Prostate gland (tissue), 2 donors: ENCODE data around the gene PRMT5. TPM values are rescaled to one million over a fixed set of nuclear protein-coding genes. Genes with fewer than 3 reads are reported as not detected.
A peak's percentile ranks its signal among the peaks of the same experiment; 100 is the strongest.

Experiments used
- DNase-seq: peaks from one replicate; pipeline ENCODE4 v3.0.0-alpha.2; 2019; ENCODE audit warnings: low spot score
- H3K27ac ChIP-seq, 2 donors: fragments of 200-600 bp; sonication (generic); 2 replicates each; pipeline ENCODE4 v1.5.1; 2017 to 2019
- H3K27me3 ChIP-seq: fragments of 200-600 bp; sonication (generic); replicated peaks from 2 replicates; pipeline ENCODE4 v1.5.1; 2019; ENCODE audit not compliant: insufficient read depth
- H3K36me3 ChIP-seq, 2 donors: fragments of 200-600 bp; sonication (generic); 1 replicate in 1 of 2; 2 replicates in 1 of 2; pipeline versions ENCODE4 v1.5.1 to v1.8.1; 2017 to 2019
- H3K4me1 ChIP-seq: fragments of 200-600 bp; sonication (generic); replicated peaks from 2 replicates; pipeline ENCODE4 v1.5.1; 2019
- H3K4me3 ChIP-seq, 2 donors: fragments of 200-600 bp; sonication (generic); 2 replicates each; pipeline ENCODE4 v1.5.1; 2017 to 2019
- H3K9me3 ChIP-seq: fragments of 200-600 bp; sonication (generic); 2 replicates; pipeline ENCODE4 v1.5.1; 2017
- POLR2A ChIP-seq: fragments of 450-650 bp; IDR thresholded peaks from one replicate; pipeline ENCODE4 v1.6.1; 2016; ENCODE audit warnings: antibody characterized with exemption, mild to moderate bottlenecking
- POLR2AphosphoS5 ChIP-seq: sonication (generic); formaldehyde crosslinking; IDR thresholded peaks from one replicate; pipeline ENCODE4 v1.6.1; 2017; ENCODE audit warnings: antibody characterized with exemption
- WGBS: methylation state at CpG from one replicate; pipeline ENCODE4 v1.1.5; 2018; 5-methylcytosine and 5-hydroxymethylcytosine counted together
- intact Hi-C: fragments of 100-400 bp; cut with DNase I; formaldehyde crosslinking; loops from one replicate; pipeline ENCODE4 v1.14.2; 2022
- total RNA-seq, 2 donors: library from RNA; depleted of rRNA; stranded (reverse); fragments of >200 nt; gene quantifications; one replicate each; pipeline ENCODE4 v1.1.0, GENCODE V29; 2016
- TF ChIP-seq, protein P1 (sequence below), 4 experiments: fragments of 200-600 bp in 2 of 4; fragments of 450-650 bp in 2 of 4; sonication (generic) in 2 of 4; IDR thresholded peaks; 1 replicate in 3 of 4; 2 replicates in 1 of 4; pipeline ENCODE4 v1.5.1; 2016 to 2019; ENCODE audit warnings: antibody characterized with exemption in 4 of 4, mild to moderate bottlenecking in 2 of 4, moderate library complexity in 2 of 4

The PRMT5 gene
- total RNA-seq, result 10 to 100 TPM; 65.0 to 71.0 TPM

DNA sequence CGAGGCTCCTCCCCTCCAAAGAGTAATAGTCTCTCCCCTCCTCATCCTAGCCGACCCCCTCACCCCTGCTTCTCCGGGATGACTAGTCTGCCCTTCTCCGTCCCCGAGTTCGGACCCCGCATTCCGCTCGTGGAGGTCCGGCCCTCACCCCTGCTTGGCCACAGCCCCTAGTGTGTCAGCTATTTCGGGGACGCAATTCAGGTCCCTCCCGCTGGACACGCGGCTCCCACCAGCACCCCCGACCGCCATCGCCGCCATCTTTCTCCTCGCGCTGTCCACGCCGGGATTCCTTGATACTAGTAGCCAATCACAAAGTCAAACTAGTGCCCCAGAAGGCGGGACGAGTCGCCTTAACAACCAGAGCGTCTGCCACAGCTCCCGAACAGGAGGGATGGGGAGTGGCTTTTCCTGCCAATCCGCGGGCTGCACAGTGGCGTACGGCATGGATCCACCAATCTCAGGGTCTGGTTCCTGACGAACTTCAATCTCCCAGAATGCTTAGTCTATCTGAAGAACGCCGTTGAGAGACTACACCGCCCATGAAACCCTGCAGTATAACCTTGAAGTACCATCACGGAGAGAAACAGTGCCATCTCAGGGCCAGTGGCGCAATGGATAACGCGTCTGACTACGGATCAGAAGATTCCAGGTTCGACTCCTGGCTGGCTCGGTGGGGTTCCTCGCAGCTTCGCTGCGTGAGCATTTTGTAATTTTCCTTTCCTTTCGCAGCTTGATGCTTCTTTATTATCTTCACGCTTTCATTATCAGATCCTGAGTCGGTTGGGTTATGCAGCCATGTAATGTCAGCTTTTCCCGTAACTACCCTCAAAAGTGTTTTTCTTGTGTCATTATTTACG is at the start of gene PRMT5:
TSS of gene PRMT5 (minus strand) at position 273 of the 857 bp plus-strand sequence. CDS start at position 258, 15 bp downstream.
- intact Hi-C loops, result no loop called here
- H3K27ac ChIP-seq, result peak within 1 kb of the TSS; percentile 86 to 93
- H3K9me3 ChIP-seq, result no peaks in the 10 kb centered on the region
- H3K36me3 ChIP-seq, result peaks cover 0 to 2% of the 10 kb centered on the region in 2 donors
- under 1% methylated on average over 51 of the region's 51 CpGs for WGBS
- no peaks in the 10 kb centered on the region for H3K27me3 ChIP-seq
- TF ChIP-seq POLR2AphosphoS5 (peak; percentile 99), POLR2A (peak; percentile 89)
- TF ChIP-seq, protein P1, sequence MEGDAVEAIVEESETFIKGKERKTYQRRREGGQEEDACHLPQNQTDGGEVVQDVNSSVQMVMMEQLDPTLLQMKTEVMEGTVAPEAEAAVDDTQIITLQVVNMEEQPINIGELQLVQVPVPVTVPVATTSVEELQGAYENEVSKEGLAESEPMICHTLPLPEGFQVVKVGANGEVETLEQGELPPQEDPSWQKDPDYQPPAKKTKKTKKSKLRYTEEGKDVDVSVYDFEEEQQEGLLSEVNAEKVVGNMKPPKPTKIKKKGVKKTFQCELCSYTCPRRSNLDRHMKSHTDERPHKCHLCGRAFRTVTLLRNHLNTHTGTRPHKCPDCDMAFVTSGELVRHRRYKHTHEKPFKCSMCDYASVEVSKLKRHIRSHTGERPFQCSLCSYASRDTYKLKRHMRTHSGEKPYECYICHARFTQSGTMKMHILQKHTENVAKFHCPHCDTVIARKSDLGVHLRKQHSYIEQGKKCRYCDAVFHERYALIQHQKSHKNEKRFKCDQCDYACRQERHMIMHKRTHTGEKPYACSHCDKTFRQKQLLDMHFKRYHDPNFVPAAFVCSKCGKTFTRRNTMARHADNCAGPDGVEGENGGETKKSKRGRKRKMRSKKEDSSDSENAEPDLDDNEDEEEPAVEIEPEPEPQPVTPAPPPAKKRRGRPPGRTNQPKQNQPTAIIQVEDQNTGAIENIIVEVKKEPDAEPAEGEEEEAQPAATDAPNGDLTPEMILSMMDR (IDR thresholded peaks at IDR 0.05), result peak in 2 of 4 experiments; percentile 4 to 6
- H3K4me3 ChIP-seq, result peak within 1 kb of the TSS; percentile 83 to 96
- peaks cover 12% of the 10 kb centered on the region for H3K4me1 ChIP-seq
- DNase-seq, result peak; percentile 99

DNA sequence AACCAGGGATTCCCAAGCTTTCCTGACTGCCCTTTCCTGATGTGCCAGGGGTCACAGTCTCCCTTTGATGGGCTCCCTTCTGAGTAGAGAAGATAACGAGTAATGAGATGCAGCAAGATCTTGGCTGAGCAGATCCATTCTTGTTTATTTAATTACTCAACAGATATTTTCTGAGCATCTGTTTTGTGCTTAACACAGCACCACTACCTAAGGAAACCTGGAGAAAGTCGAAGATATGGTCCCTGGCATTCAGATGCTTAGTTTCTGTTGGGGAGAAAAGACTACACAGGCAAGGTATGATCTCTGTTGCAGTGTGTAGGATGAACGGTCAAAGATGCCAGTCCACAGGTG is 49.3 kb upstream of the PRMT5 start:
- Histone ChIP-seq H3K9me3 (no peaks in the 10 kb centered on the region), H3K4me3 (no peak overlapping the region), H3K4me1 (peaks cover 4% of the 10 kb centered on the region), H3K27ac (peak overlapping the region; percentile 76 to 86), H3K27me3 (no peaks in the 10 kb centered on the region), H3K36me3 (no peaks in the 10 kb centered on the region)
- DNase-seq, result no peak
- TF ChIP-seq POLR2A (no peak), POLR2AphosphoS5 (no peak)
- TF ChIP-seq, protein P1 (IDR thresholded peaks at IDR 0.05), result no peak
- intact Hi-C loops, result loop anchor here (5.0 kb wide), 1 partner anchor 106 kb away; the partner anchor contains the start of gene LRP10
- 25% methylated on average over 3 of the region's 3 CpGs for WGBS

DNA sequence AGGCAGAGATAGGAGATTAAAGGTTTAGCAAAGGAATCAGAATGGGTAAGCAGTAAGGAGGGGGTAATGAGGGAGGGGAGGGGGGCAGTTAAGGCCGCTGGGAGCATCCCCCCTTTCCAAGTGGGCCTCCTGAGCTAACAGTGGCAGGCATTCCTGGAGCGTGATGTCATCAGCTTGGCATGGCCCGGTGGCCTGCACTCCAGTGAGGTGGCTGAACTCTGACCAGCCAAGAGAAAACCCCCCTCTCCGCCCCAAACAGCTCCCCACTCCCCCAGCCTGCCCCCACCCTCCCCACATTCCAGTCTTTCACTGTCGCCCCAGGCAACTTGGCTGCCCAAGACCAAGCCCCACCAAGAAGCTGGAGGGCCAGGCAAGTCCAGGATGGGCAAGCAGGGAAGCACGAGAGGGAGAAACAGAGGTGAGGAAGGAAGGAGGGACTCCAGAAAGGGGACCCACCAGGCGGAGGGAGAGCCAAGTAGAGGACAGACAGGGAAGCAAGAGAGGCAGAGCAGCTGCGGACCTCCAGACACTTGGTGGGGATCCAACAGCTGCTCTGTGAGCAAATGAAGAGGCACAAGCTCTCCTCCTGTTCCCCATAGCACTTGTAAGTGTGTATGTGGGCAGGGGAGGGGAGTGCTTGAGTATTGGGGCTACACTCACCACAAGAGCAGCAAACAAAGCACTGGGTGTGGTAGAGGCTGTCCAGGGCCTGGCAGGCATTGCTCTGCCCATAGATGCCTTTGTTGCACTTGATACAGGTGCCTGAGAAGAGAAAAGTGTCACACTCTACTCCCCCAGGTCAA is 48.7 kb upstream of the PRMT5 start:
- H3K9me3 ChIP-seq, result no peaks in the 10 kb centered on the region
- H3K4me1 ChIP-seq, result peaks cover 4% of the 10 kb centered on the region
- no peak overlapping the region for H3K4me3 ChIP-seq
- H3K27ac ChIP-seq, result peak overlapping the region; percentile 76 to 86
- DNase-seq, result peak; percentile 34
- H3K27me3 ChIP-seq, result no peaks in the 10 kb centered on the region
- no peaks in the 10 kb centered on the region for H3K36me3 ChIP-seq
- WGBS, result 19% methylated on average over 8 of the region's 8 CpGs
- intact Hi-C loops, result loop anchor here (5.0 kb wide), 1 partner anchor 106 kb away; the partner anchor contains the start of gene LRP10
- TF ChIP-seq POLR2A, result no peak
- TF ChIP-seq, protein P1 (IDR thresholded peaks at IDR 0.05), result no peak
- TF ChIP-seq POLR2AphosphoS5, result no peak

DNA sequence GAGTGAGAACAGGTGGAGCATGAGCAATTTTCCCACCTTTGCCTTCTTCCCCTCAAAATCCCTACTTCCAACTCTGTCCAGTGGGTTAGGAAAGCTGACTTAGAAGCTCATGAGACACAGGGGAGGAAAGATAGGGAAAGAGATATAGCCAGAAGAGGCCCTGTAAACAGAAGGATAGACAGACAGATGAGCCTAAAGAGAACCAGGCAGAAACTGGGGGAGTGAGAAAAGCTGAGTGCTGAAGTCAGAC is 48.2 kb upstream of the PRMT5 start:
- intact Hi-C loops, result loop anchor here (5.0 kb wide), 1 partner anchor 105 kb away; the partner anchor contains the start of gene LRP10

More for the DNA sequence above, 48.2 kb upstream of the PRMT5 start:
- Histone ChIP-seq H3K4me3 (no peak overlapping the region), H3K4me1 (peaks cover 4% of the 10 kb centered on the region), H3K36me3 (no peaks in the 10 kb centered on the region), H3K27ac (peak overlapping the region; percentile 76 to 86), H3K9me3 (no peaks in the 10 kb centered on the region), H3K27me3 (no peaks in the 10 kb centered on the region)
- no peak for TF ChIP-seq POLR2A
- no peak for TF ChIP-seq POLR2AphosphoS5
- TF ChIP-seq, protein P1 (IDR thresholded peaks at IDR 0.05), result no peak
- no peak for DNase-seq
